HG02884 (cell line): Measurements from ENCODE around the gene IGFL4.
"Not testable (repeated sequence)": the region's sequence is repeated elsewhere in the genome, so short reads cannot be mapped to it uniquely, and the experiment has no call there.

Experiments
- ATAC-seq: cut with Tn5 transposase; IDR thresholded peaks from one replicate; pipeline ENCODE4 v1.9.1; 2021; ENCODE audit warnings: mild to moderate bottlenecking, moderate library complexity; ENCODE audit not compliant: unreplicated experiment

Gene IGFL4

GRCh38 chr19:46040952-46041500 is at the start of gene IGFL4:
Gene IGFL4 (minus strand): TSS chr19:46041002. CDS start chr19:46040962, 40 bp downstream.
- no peak for ATAC-seq

GRCh38 chr19:46090444-46090843 is 49.6 kb upstream of the IGFL4 start:
- no peak for ATAC-seq

GRCh38 chr19:46089432-46089831 is 48.6 kb upstream of the IGFL4 start:
- ATAC-seq = no peak

- no peak for ATAC-seq
Observed at GRCh38 chr19:46088101-46088500, 47.3 kb upstream of the IGFL4 start.

GRCh38 chr19:46085888-46086287 is 45.1 kb upstream of the IGFL4 start:
- no peak for ATAC-seq

- no peak for ATAC-seq
Observed at GRCh38 chr19:46082728-46083050, 41.9 kb upstream of the IGFL4 start.

- no peak for ATAC-seq
Observed at GRCh38 chr19:46081928-46082727, 41.3 kb upstream of the IGFL4 start.

GRCh38 chr19:46080561-46080960 is 39.8 kb upstream of the IGFL4 start:
- ATAC-seq = no peak

GRCh38 chr19:46079576-46079975 is 38.8 kb upstream of the IGFL4 start:
- ATAC-seq = no peak

- not testable (repeated sequence) for ATAC-seq
Observed at GRCh38 chr19:46078573-46079332, 38.0 kb upstream of the IGFL4 start.

GRCh38 chr19:46077815-46078167 is 37.0 kb upstream of the IGFL4 start:
- ATAC-seq = no peak

GRCh38 chr19:46076951-46077814 is 36.4 kb upstream of the IGFL4 start:
- no peak for ATAC-seq

- no peak for ATAC-seq
Observed at GRCh38 chr19:46076031-46076880, 35.5 kb upstream of the IGFL4 start.

GRCh38 chr19:46073268-46073922 is 32.6 kb upstream of the IGFL4 start:
- no peak for ATAC-seq

- ATAC-seq = no peak
Observed at GRCh38 chr19:46069806-46070341, 29.1 kb upstream of the IGFL4 start.

- no peak for ATAC-seq
Observed at GRCh38 chr19:46068345-46069258, 27.8 kb upstream of the IGFL4 start.

- ATAC-seq = no peak
Observed at GRCh38 chr19:46067691-46068090, 26.9 kb upstream of the IGFL4 start.

- no peak for ATAC-seq
Observed at GRCh38 chr19:46066471-46066870, 25.7 kb upstream of the IGFL4 start.
